IMR-90 (cell line): ENCODE results near the gene ACSL3. TPM values are rescaled to one million over a fixed set of nuclear protein-coding genes. Genes with fewer than 3 reads are reported as not detected.

Experiments
- ATAC-seq: fragments of 200-7000 bp; cut with Tn5 transposase; 2 replicates; pipeline ENCODE4 v1.9.1; 2020; ENCODE audit warnings: low read depth, mild to moderate bottlenecking, moderate library complexity
- BruUV-seq: library from RNA; stranded (reverse); fragments of 400-500 nt; replicated peaks from 2 replicates; lab custom pipeline; 2021; lab: Mats Ljungman, UMichigan
- CTCF ChIA-PET: fragments of 300-600 bp; formaldehyde crosslinking; extraction: SDS; loops from one replicate; lab custom pipeline; 2021; ENCODE audit warnings: antibody characterized with exemption; lab: Yijun Ruan, JAX
- POLR2A ChIA-PET: fragments of 300-600 bp; sonication (Branson Sonifier 250); formaldehyde crosslinking; loops from one replicate; lab custom pipeline; 2022; ENCODE audit warnings: antibody characterized with exemption; ENCODE audit not compliant: unreplicated experiment; lab: Charles Lee
- DNase-seq: peaks from one replicate; pipeline ENCODE4 v3.0.0; 2013
- H2AFZ ChIP-seq: replicated peaks from 2 replicates; pipeline ENCODE3; 2013; ENCODE audit warnings: low read length, mild to moderate bottlenecking; ENCODE audit not compliant: poor library complexity
- H2AK5ac ChIP-seq: 2 replicates; pipeline ENCODE4 v1.6.1; 2013; ENCODE audit warnings: low read depth, low read length, inconsistent platforms
- H2AK9ac ChIP-seq: replicated peaks from 2 replicates; pipeline ENCODE3; 2013; ENCODE audit warnings: mild to moderate bottlenecking, low read depth, low read length, moderate library complexity; ENCODE audit not compliant: poor library complexity
- H2BK120ac ChIP-seq: 2 replicates; pipeline ENCODE4 v1.6.1; 2013; ENCODE audit warnings: low read depth, low read length, inconsistent platforms
- H2BK15ac ChIP-seq: 3 replicates; pipeline ENCODE4 v1.6.1; 2013; ENCODE audit warnings: low read depth, low read length, inconsistent platforms
- H2BK20ac ChIP-seq: 2 replicates; pipeline ENCODE4 v1.6.1; 2013; ENCODE audit warnings: low read depth, mild to moderate bottlenecking, inconsistent platforms, low read length, moderate library complexity
- H2BK5ac ChIP-seq: 2 replicates; pipeline ENCODE4 v1.6.1; 2013; ENCODE audit warnings: mild to moderate bottlenecking, low read depth, low read length, inconsistent platforms; ENCODE audit not compliant: poor library complexity, severe bottlenecking
- H3K14ac ChIP-seq: replicated peaks from 2 replicates; pipeline ENCODE4 v1.6.1; 2013; ENCODE audit warnings: low read depth, low read length, inconsistent platforms
- H3K18ac ChIP-seq: 2 replicates; pipeline ENCODE4 v1.6.1; 2013; ENCODE audit warnings: low read depth, low read length, control low read depth
- H3K23ac ChIP-seq: 2 replicates; pipeline ENCODE4 v1.6.1; 2013; ENCODE audit warnings: low read depth, low read length, inconsistent platforms
- H3K27ac ChIP-seq: 2 replicates; pipeline ENCODE4 v1.5.1; 2013; ENCODE audit warnings: mild to moderate bottlenecking, control low read depth, low read length; ENCODE audit not compliant: insufficient read depth
- H3K27me3 ChIP-seq: 2 replicates; pipeline ENCODE4 v1.6.1; 2013; ENCODE audit warnings: low read length; ENCODE audit not compliant: control insufficient read depth, insufficient read depth
- H3K36me3 ChIP-seq: 2 replicates; pipeline ENCODE4 v1.6.1; 2013; ENCODE audit warnings: low read length, mixed read lengths; ENCODE audit not compliant: control insufficient read depth, insufficient read depth
- H3K4ac ChIP-seq: 2 replicates; pipeline ENCODE4 v1.6.1; 2013; ENCODE audit warnings: low read depth, low read length, inconsistent platforms
- H3K4me1 ChIP-seq: 2 replicates; pipeline ENCODE4 v1.6.1; 2013; ENCODE audit warnings: low read length, mixed read lengths; ENCODE audit not compliant: control insufficient read depth, insufficient read depth
- H3K4me2 ChIP-seq: 2 replicates; pipeline ENCODE4 v1.6.1; 2013; ENCODE audit warnings: low read depth, mild to moderate bottlenecking, control low read depth, low read length, moderate library complexity
- H3K4me3 ChIP-seq: 2 replicates; pipeline ENCODE4 v1.5.1; 2013; ENCODE audit warnings: low read depth, mild to moderate bottlenecking, control low read depth, low read length, moderate library complexity; ENCODE audit not compliant: insufficient read depth
- H3K56ac ChIP-seq: 2 replicates; pipeline ENCODE4 v1.6.1; 2013; ENCODE audit warnings: low read length, inconsistent platforms; ENCODE audit not compliant: insufficient read depth; ENCODE audit errors: extremely low read depth
- H3K79me1 ChIP-seq, 2 experiments: 2 replicates each; pipeline ENCODE4 v1.6.1; 2013; ENCODE audit warnings: low read length in 2 of 2, inconsistent platforms in 1 of 2, low read depth in 1 of 2
- H3K9ac ChIP-seq: 2 replicates; pipeline ENCODE4 v1.6.1; 2013; ENCODE audit warnings: low read depth, low read length, control low read depth
- H3K9me1 ChIP-seq: 2 replicates; pipeline ENCODE4 v1.6.1; 2013; ENCODE audit warnings: low read length, inconsistent platforms; ENCODE audit not compliant: insufficient read depth
- H3K9me3 ChIP-seq: 2 replicates; pipeline ENCODE4 v1.6.1; 2013; ENCODE audit warnings: low read length; ENCODE audit not compliant: control insufficient read depth, insufficient read depth
- H4K20me1 ChIP-seq: 2 replicates; pipeline ENCODE4 v1.6.1; 2013; ENCODE audit warnings: low read length, inconsistent platforms; ENCODE audit not compliant: insufficient read depth
- H4K5ac ChIP-seq: 2 replicates; pipeline ENCODE4 v1.6.1; 2013; ENCODE audit warnings: mild to moderate bottlenecking, low read depth, low read length, control low read depth
- H4K8ac ChIP-seq, 2 experiments: 2 replicates each; pipeline ENCODE4 v1.6.1; 2013; ENCODE audit warnings: low read depth in 2 of 2, low read length in 2 of 2, control low read depth in 1 of 2, inconsistent platforms in 1 of 2
- H4K91ac ChIP-seq: 2 replicates; pipeline ENCODE4 v1.6.1; 2013; ENCODE audit warnings: low read depth, low read length, inconsistent platforms; ENCODE audit not compliant: insufficient read depth
- CHD1 ChIP-seq: IDR thresholded peaks from 2 replicates; pipeline ENCODE4 v1.6.1; 2012; ENCODE audit warnings: low read depth, low read length, improper control_type of control experiment
- ELK1 ChIP-seq: fragments of 150-350 bp; IDR thresholded peaks from 2 replicates; pipeline ENCODE4 v1.6.1; 2016; ENCODE audit warnings: low read depth, mild to moderate bottlenecking, low read length, moderate library complexity, borderline replicate concordance
- FOS ChIP-seq: fragments of 150-350 bp; IDR thresholded peaks from 2 replicates; pipeline ENCODE4 v1.6.1; 2016; ENCODE audit warnings: low read depth, low read length
- MAFK ChIP-seq: IDR thresholded peaks from 2 replicates; pipeline ENCODE4 v1.6.1; 2012; ENCODE audit warnings: low read depth, low read length, improper control_type of control experiment
- NFE2L2 ChIP-seq: fragments of 150-350 bp; IDR thresholded peaks from 2 replicates; pipeline ENCODE4 v1.6.1; 2016; ENCODE audit warnings: low read depth, mild to moderate bottlenecking, low read length
- POLR2A ChIP-seq: IDR thresholded peaks from 2 replicates; pipeline ENCODE4 v1.6.1; 2012; ENCODE audit warnings: mild to moderate bottlenecking, low read depth, low read length
- RAD21 ChIP-seq: IDR thresholded peaks from 2 replicates; pipeline ENCODE4 v1.6.1; 2012; ENCODE audit warnings: low read length, improper control_type of control experiment
- RCOR1 ChIP-seq: IDR thresholded peaks from 2 replicates; pipeline ENCODE4 v1.6.1; 2012; ENCODE audit warnings: mild to moderate bottlenecking, low read length, improper control_type of control experiment; ENCODE audit not compliant: insufficient replicate concordance
- RFX5 ChIP-seq: IDR thresholded peaks from 2 replicates; pipeline ENCODE4 v1.8.0; 2012; ENCODE audit warnings: low read depth, mild to moderate bottlenecking, low read length, moderate library complexity
- WGBS, 2 experiments: methylation state at CpG; one replicate each; pipeline versions ENCODE4 v1.1.5 to v1.1.7; 2013; ENCODE audit warnings: missing lambda C conversion rate in 2 of 2; ENCODE audit not compliant: insufficient read length in 1 of 2; ENCODE audit errors: extremely low coverage in 2 of 2; 5-methylcytosine and 5-hydroxymethylcytosine counted together
- dilution Hi-C: fragments of 300-500 bp; cut with HindIII; formaldehyde crosslinking; loops from one replicate; pipeline ENCODE4 v1.14.3; 2018; ENCODE audit warnings: low sequenced_read_pairs; ENCODE audit not compliant: unreplicated experiment
- in situ Hi-C: fragments of 300-500 bp; cut with MboI; formaldehyde crosslinking; loops from 3 replicates; pipeline ENCODE4 v1.14.3; 2019; ENCODE audit warnings: low sequenced_read_pairs, inconsistent platforms, mixed read lengths
- intact Hi-C: fragments of 100-400 bp; cut with micrococcal nuclease; formaldehyde crosslinking; loops from 2 replicates; pipeline ENCODE4 v1.10.0; 2022
- polyA plus RNA-seq, 3 experiments: library from polyadenylated mRNA; depleted of rRNA; stranded (reverse); fragments of >200 nt; gene quantifications; 2 replicates each; pipeline ENCODE4 v1.2.3, GENCODE V29; 2012; ENCODE audit warnings: low replicate concordance in 1 of 3
- total RNA-seq: library from RNA; depleted of rRNA; stranded (reverse); fragments of >200 nt; gene quantifications from 2 replicates; pipeline ENCODE4 v1.2.3, GENCODE V29; 2012

The ACSL3 gene
- total and polyA plus RNA-seq, 2 of the 4 experiments (the other 2 are of a cell fraction), result 31.0 to 84.2 TPM

GRCh38 chr2:222883420-222883819 is 22.6 kb downstream of the ACSL3 start:
- DNase-seq (no peak), ATAC-seq (no peak)
- Histone ChIP-seq H3K4ac (no peak overlapping the region), H3K23ac (no peak overlapping the region), H3K56ac (no peak overlapping the region), H3K4me3 (no peak overlapping the region), H3K36me3 (no peaks in the 10 kb centered on the region), H3K18ac (no peak overlapping the region), H2BK120ac (no peak overlapping the region), H2AFZ (no peak overlapping the region), H4K20me1 (peaks cover 68% of the 10 kb centered on the region), H4K8ac (no peak overlapping the region), H2BK20ac (no peak overlapping the region), H3K27me3 (no peaks in the 10 kb centered on the region), H4K91ac (no peak overlapping the region), H4K5ac (no peak overlapping the region), H3K79me1 (peaks cover 18 to 66% of the 10 kb centered on the region in 2 experiments), H2BK15ac (no peak overlapping the region), H3K14ac (no peak overlapping the region), H2BK5ac (no peak overlapping the region), H2AK9ac (no peak overlapping the region), H3K9ac (no peak overlapping the region), H3K4me1 (peaks cover 13% of the 10 kb centered on the region), H2AK5ac (no peak overlapping the region), H3K9me1 (peaks cover 3% of the 10 kb centered on the region), H3K4me2 (no peak overlapping the region), H3K27ac (no peak overlapping the region), H3K9me3 (no peaks in the 10 kb centered on the region)
- intact Hi-C loops, result no loop called here
- POLR2A ChIA-PET, result no interaction called here
- BruUV-seq, result no TSS peak
- no peak for TF ChIP-seq RFX5
- no peak for TF ChIP-seq RAD21
- TF ChIP-seq NFE2L2, result no peak
- TF ChIP-seq MAFK, result no peak
- TF ChIP-seq POLR2A, result no peak
- no peak for TF ChIP-seq CHD1
- TF ChIP-seq RCOR1, result no peak
- TF ChIP-seq ELK1, result no peak
- TF ChIP-seq FOS, result no peak
- no CpG with 5 or more reads among the region's 3 CpGs for WGBS, 2 experiments
- dilution Hi-C loops, result no loop called here
- in situ Hi-C loops, result no loop called here
- CTCF ChIA-PET, result no interaction called here
